Esophagus squamous epithelium (tissue), 4 donors: ENCODE data around the gene APAF1.

Source experiments
- CTCF ChIP-seq, 6 experiments: fragments of 450-650 bp in 4 of 6; fragments of 200-600 bp in 2 of 6; sonication (generic) in 2 of 6; IDR thresholded peaks; one replicate each; pipeline ENCODE4 v1.5.1; 2016 to 2019; ENCODE audit warnings: antibody characterized with exemption in 6 of 6, mild to moderate bottlenecking in 4 of 6, moderate library complexity in 4 of 6
- POLR2A ChIP-seq, 4 donors: fragments of 450-650 bp; IDR thresholded peaks; one replicate each; pipeline ENCODE4 v1.6.1; 2017; ENCODE audit warnings: antibody characterized with exemption in 4 of 4, mild to moderate bottlenecking in 4 of 4, moderate library complexity in 3 of 4

GRCh38 chr12:98645572-98646067 lies 530 bp downstream of the APAF1 start:
- TF ChIP-seq CTCF (IDR thresholded peaks at IDR 0.05) (no peak), POLR2A (IDR thresholded peaks at IDR 0.05) (no peak)
